CD14-positive monocyte (primary cell): ENCODE measurements around the gene SLC13A4. TPM values are rescaled to one million over a fixed set of nuclear protein-coding genes. Genes with fewer than 3 reads are reported as not detected.

Source experiments
- DNase-seq, 3 donors: peaks; one replicate each; pipeline ENCODE4 v3.0.0-alpha.2; 2011 to 2022
- H2AFZ ChIP-seq: 2 replicates; pipeline ENCODE4 v1.6.0; 2012; ENCODE audit warnings: mild to moderate bottlenecking, low read depth, low read length, inconsistent platforms; ENCODE audit not compliant: insufficient read depth, poor library complexity, severe bottlenecking
- H3K27ac ChIP-seq, 2 donors: 1 replicate in 1 of 2; 2 replicates in 1 of 2; pipeline ENCODE4 v1.5.1; 2012 to 2013; ENCODE audit warnings: low read length in 2 of 2, control low read depth in 1 of 2, inconsistent platforms in 1 of 2, low read depth in 1 of 2, mild to moderate bottlenecking in 1 of 2
- H3K27me3 ChIP-seq, 2 donors: one replicate each; pipeline versions ENCODE4 v1.6.0 to v1.6.1; 2011 to 2013; ENCODE audit warnings: low read length in 2 of 2; ENCODE audit not compliant: control insufficient read depth in 2 of 2, insufficient read depth in 2 of 2
- H3K36me3 ChIP-seq, 2 donors: replicated peaks in 1 of 2; 1 replicate in 1 of 2; 2 replicates in 1 of 2; pipeline versions ENCODE4 v1.5.1 to v1.6.1; 2012 to 2013; ENCODE audit warnings: low read length in 2 of 2, control low read depth in 1 of 2, inconsistent platforms in 1 of 2, mild to moderate bottlenecking in 1 of 2; ENCODE audit not compliant: insufficient read depth in 2 of 2, control insufficient read depth in 1 of 2
- H3K4me1 ChIP-seq, 2 donors: 1 replicate in 1 of 2; 2 replicates in 1 of 2; pipeline versions ENCODE4 v1.5.1 to v1.6.1; 2012 to 2013; ENCODE audit warnings: low read length in 2 of 2, control low read depth in 1 of 2, inconsistent platforms in 1 of 2, mild to moderate bottlenecking in 1 of 2, moderate library complexity in 1 of 2; ENCODE audit not compliant: insufficient read depth in 2 of 2, control insufficient read depth in 1 of 2
- H3K4me2 ChIP-seq: replicated peaks from 2 replicates; pipeline ENCODE3; 2012; ENCODE audit warnings: low read length, moderate library complexity, mild to moderate bottlenecking; ENCODE audit not compliant: poor library complexity, severe bottlenecking; ENCODE audit errors: extremely low read depth
- H3K4me3 ChIP-seq, 3 experiments: fragments of 200-600 bp in 1 of 3; sonication (generic) in 1 of 3; replicated peaks in 1 of 3; 1 replicate in 2 of 3; 2 replicates in 1 of 3; pipeline ENCODE4 v1.5.1; 2011 to 2013; ENCODE audit warnings: low read length in 3 of 3, mild to moderate bottlenecking in 3 of 3, control low read depth in 2 of 3, low read depth in 2 of 3, inconsistent platforms in 1 of 3, moderate library complexity in 1 of 3
- H3K79me2 ChIP-seq: 2 replicates; pipeline ENCODE4 v1.6.0; 2012; ENCODE audit warnings: mild to moderate bottlenecking, control low read depth, inconsistent platforms, low read length, moderate library complexity; ENCODE audit not compliant: insufficient read depth
- H3K9ac ChIP-seq: 2 replicates; pipeline ENCODE4 v1.6.0; 2017; ENCODE audit warnings: low read length, mild to moderate bottlenecking; ENCODE audit not compliant: insufficient read depth, poor library complexity, severe bottlenecking
- H3K9me3 ChIP-seq, 2 donors: replicated peaks in 1 of 2; 1 replicate in 1 of 2; 2 replicates in 1 of 2; pipeline versions ENCODE4 v1.5.1 to v1.6.1; 2012 to 2013; ENCODE audit warnings: low read length in 2 of 2, control low read depth in 1 of 2; ENCODE audit not compliant: control insufficient read depth in 1 of 2, insufficient read depth in 1 of 2
- H4K20me1 ChIP-seq: 2 replicates; pipeline ENCODE4 v1.6.0; 2012; ENCODE audit warnings: mild to moderate bottlenecking, low read length, control low read depth, moderate library complexity; ENCODE audit not compliant: insufficient read depth
- H3K27ac Mint-ChIP-seq, 7 donors: one replicate each; pipeline ENCODE4 v1.8.0; 2020; ENCODE audit warnings: mild to moderate bottlenecking in 7 of 7, mixed read lengths in 7 of 7, moderate library complexity in 6 of 7, inconsistent platforms in 2 of 7
- H3K27me3 Mint-ChIP-seq, 3 donors: one replicate each; pipeline ENCODE4 v1.8.0; 2021 to 2022; ENCODE audit warnings: low read depth in 3 of 3, mild to moderate bottlenecking in 3 of 3, mixed read lengths in 3 of 3, moderate library complexity in 3 of 3, inconsistent platforms in 1 of 3
- H3K36me3 Mint-ChIP-seq, 2 donors: one replicate each; pipeline ENCODE4 v1.8.0; 2020; ENCODE audit warnings: mixed read lengths in 2 of 2, inconsistent platforms in 1 of 2, mild to moderate bottlenecking in 1 of 2
- H3K4me1 Mint-ChIP-seq: one replicate; pipeline ENCODE4 v1.8.0; 2020; ENCODE audit warnings: mild to moderate bottlenecking, mixed read lengths
- H3K4me3 Mint-ChIP-seq, 2 donors: one replicate each; pipeline ENCODE4 v1.8.0; 2020; ENCODE audit warnings: mild to moderate bottlenecking in 2 of 2, mixed read lengths in 2 of 2, moderate library complexity in 1 of 2
- H3K9me3 Mint-ChIP-seq, 7 donors: one replicate each; pipeline ENCODE4 v1.8.0; 2020 to 2022; ENCODE audit warnings: mixed read lengths in 7 of 7, mild to moderate bottlenecking in 6 of 7, moderate library complexity in 6 of 7, inconsistent platforms in 2 of 7
- CTCF ChIP-seq: fragments of 200-600 bp; IDR thresholded peaks from one replicate; pipeline ENCODE4 v1.8.0; 2022; ENCODE audit warnings: antibody characterized with exemption, mild to moderate bottlenecking
- WGBS: methylation state at CpG from one replicate; pipeline ENCODE4 v1.1.5; 2013; ENCODE audit warnings: missing lambda C conversion rate; ENCODE audit not compliant: insufficient coverage; 5-methylcytosine and 5-hydroxymethylcytosine counted together
- intact Hi-C, 2 donors: fragments of 100-400 bp; cut with micrococcal nuclease; formaldehyde crosslinking; loops; one replicate each; pipeline versions ENCODE4 v1.15.0 to v1.15.1; 2023
- polyA plus RNA-seq, 3 donors: library from polyadenylated mRNA; depleted of rRNA in 1 of 3; unstranded in 2 of 3; stranded (reverse) in 1 of 3; fragments of 300-500 nt in 2 of 3; fragments of >200 nt in 1 of 3; fragmentation: Illumina TruSeq in 2 of 3; gene quantifications; 1 replicate in 2 of 3; 2 replicates in 1 of 3; pipeline ENCODE4 v1.2.3, GENCODE V29; 2012 to 2021

SLC13A4 gene
- polyA plus RNA-seq, 3 donors = not detected

GRCh38 chr7:135709508-135709907 is 18.5 kb downstream of the SLC13A4 start:
- Histone ChIP-seq H3K9me3 (no peaks in the 10 kb centered on the region), H2AFZ (no peak overlapping the region), H3K4me3 (no peak overlapping the region), H3K79me2 (no peaks in the 10 kb centered on the region), H3K9ac (no peak overlapping the region), H3K4me1 (no peaks in the 10 kb centered on the region), H4K20me1 (no peaks in the 10 kb centered on the region), H3K36me3 (no peaks in the 10 kb centered on the region), H3K27me3 (no peaks in the 10 kb centered on the region), H3K27ac (no peak overlapping the region), H3K4me2 (no peak overlapping the region)
- Mint-ChIP-seq H3K4me3 (no peak overlapping the region), H3K4me1 (no peaks in the 10 kb centered on the region), H3K36me3 (no peaks in the 10 kb centered on the region), H3K27ac (peak overlapping the region in 1 of 7 donors; percentile 70), H3K27me3 (peaks cover 0 to 3% (median 2%) of the 10 kb centered on the region in 3 donors), H3K9me3 (no peaks in the 10 kb centered on the region)
- no peak for TF ChIP-seq CTCF
- intact Hi-C loops = no loop called here
- no CpG with 5 or more reads among the region's 3 CpGs for WGBS
- no peak for DNase-seq

GRCh38 chr7:135708041-135708440 is 19.9 kb downstream of the SLC13A4 start:
- peaks cover 0 to 4% (median 3%) of the 10 kb centered on the region in 3 donors for H3K27me3 Mint-ChIP-seq
- Histone ChIP-seq H2AFZ (no peak overlapping the region), H3K36me3 (no peaks in the 10 kb centered on the region), H3K27me3 (no peaks in the 10 kb centered on the region), H3K9me3 (no peaks in the 10 kb centered on the region), H3K79me2 (no peaks in the 10 kb centered on the region), H3K4me3 (no peak overlapping the region), H3K27ac (no peak overlapping the region), H3K9ac (no peak overlapping the region), H3K4me2 (no peak overlapping the region), H3K4me1 (no peaks in the 10 kb centered on the region), H4K20me1 (no peaks in the 10 kb centered on the region)
- H3K36me3 Mint-ChIP-seq = no peaks in the 10 kb centered on the region
- no peak for DNase-seq
- no peak overlapping the region for H3K27ac Mint-ChIP-seq
- H3K4me3 Mint-ChIP-seq = no peak overlapping the region
- intact Hi-C loops = no loop called here
- no peak for TF ChIP-seq CTCF
- H3K9me3 Mint-ChIP-seq = no peaks in the 10 kb centered on the region
- WGBS = 94% methylated on average over 7 of the region's 14 CpGs
- no peaks in the 10 kb centered on the region for H3K4me1 Mint-ChIP-seq
